ENCODE data around the gene ANKRD13B.
"Not testable (repeated sequence)": the region's sequence is repeated elsewhere in the genome, so short reads cannot be mapped to it uniquely, and the experiment has no call there.

ANKRD13B gene

DNA sequence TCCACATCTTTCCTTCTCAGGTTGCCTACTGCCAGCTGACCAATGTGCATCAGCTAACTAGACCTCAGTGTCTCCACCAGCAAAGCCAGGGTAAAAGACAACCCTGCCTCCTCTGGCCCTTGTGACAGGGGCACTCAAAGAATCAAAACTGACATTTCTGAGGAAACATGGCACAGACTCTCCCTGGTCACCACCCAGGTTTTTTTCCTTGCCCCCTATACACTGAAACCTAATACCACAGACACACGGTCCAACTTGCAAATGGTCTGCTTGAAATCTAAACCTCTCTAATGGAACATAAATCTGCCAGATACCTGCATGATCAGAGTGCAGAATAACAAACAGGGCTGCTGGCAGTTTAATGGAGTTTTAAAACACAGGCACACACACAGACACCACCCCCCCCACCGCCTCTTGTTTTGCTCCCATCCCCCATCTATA lies 49.3 kb downstream of the ANKRD13B start:
- DNase-seq (ENCODE audit: low read depth in 2 of 2), result no peak

DNA sequence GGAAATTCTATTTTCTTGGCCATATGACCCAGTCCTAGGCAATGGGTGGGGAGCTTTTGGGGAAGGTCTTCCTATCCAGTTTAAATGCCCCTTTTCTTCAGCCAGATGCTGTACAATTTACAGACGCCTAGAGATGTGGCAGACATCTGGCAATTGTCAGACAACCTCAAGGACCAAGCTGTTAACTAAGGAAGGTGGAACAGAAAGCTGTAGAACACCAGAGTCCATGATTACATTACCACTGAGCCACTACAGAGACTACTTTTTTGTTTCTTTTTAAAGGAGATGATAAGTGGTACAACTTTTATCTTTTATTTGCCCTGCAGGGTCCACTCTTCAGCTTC lies 50.9 kb downstream of the ANKRD13B start:
- DNase-seq (ENCODE audit: low read depth in 2 of 2), result no peak

DNA sequence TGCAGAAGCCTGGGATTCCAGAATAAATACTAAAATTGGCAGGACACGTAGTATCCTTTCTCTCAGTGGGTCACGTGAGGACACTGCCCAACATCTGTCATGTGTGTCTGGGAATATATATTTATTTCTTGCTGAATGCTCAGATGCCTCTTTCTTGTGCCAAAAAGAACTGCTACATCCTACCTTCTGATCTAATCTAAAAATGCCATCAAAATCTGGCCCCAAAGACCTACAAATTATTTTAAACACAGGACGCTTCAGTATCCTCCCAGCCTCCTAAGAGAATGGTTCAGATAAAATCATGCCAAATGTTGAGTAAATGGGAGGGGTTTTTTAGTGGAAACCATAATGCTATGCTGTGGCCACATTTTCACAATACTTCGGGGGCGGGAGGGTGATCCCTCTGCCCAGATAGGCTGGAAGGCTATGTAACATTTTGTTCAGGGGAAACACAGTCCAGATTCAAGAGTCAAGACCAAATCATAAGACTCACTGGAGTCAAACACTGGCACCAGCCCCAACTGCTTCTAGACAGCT lies 52.7 kb downstream of the ANKRD13B start:
- no peak for DNase-seq (ENCODE audit: low read depth in 2 of 2)

DNA sequence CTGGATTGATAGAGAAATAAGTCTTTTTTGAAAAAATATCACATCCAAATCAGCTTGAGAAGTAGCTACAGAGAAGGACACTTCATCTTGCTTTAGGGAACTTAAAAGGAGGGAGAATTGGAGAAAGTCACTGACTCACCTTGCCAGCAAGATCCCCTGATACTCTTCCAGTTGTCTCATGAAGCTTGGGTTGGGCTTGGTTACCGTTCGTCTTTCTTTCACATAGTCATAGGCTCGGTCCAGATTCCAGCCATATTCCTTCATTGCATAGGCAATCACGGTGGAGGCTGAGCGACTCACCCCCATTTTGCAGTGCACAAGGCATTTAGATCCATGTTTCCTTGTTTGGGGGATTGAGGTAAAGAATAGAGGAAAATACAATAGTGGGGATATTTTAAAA lies 55.1 kb downstream of the ANKRD13B start:
- no peak for DNase-seq (ENCODE audit: low read depth in 2 of 2)

DNA sequence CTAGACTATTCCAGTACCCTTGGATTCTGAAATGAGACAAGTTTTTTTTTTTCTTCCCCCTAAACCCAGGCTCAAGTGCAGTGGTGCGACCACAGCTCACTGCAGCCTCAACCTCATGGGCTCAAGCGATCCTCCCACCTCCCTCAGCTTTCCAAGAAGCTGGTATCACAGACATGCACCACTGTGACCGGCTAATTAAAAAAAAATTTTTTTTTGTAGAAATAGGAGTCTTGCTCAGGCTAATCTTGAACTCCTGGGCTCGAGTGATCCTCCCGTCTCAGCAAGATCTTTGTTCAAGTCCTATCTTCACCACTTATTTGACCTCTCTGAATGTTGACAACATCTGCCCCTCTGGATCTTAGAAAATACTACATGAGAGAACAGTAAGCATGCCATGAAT lies 56.4 kb downstream of the ANKRD13B start:
- no peak for DNase-seq (ENCODE audit: low read depth in 2 of 2)

DNA sequence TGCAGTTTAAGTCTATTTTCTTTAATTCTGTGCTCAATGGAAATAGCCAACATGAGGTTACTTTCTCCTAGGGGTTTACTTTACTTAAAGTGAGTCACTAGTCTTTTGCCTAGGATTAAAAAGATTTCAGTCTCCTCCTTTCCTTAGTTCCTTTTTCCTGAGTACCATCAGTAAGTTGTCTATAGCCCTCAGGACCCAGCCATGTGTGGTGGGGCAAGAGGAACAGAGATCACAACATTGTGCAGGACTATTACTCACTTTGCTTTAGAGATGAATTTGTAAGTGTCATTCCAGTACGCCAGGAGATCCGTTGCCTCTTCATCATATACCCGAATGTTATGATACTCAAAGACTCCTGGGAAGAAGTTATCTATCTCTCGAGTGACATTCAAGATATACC lies 57.5 kb downstream of the ANKRD13B start:
- no peak for DNase-seq (ENCODE audit: low read depth in 2 of 2)

DNA sequence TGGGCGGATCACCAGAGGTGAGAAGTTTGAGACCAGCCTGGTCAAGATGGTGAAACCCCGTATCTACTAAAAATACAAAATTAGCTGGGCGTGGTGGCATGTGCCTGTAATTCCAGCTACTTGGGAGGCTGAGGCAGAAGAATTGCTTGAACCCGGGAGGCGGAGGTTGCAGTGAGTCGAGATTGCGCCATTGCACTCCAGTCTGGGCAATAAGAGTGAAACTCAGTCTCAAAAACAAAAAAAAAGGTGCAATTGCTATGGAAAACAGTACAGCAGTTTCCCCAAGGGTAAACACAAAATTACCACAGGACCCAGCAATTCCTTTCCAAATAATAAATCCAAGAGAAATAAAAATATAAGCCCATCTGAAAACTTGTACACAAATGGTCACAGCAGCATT lies 59.0 kb downstream of the ANKRD13B start:
- DNase-seq (ENCODE audit: low read depth in 2 of 2), result not testable (repeated sequence)

DNA sequence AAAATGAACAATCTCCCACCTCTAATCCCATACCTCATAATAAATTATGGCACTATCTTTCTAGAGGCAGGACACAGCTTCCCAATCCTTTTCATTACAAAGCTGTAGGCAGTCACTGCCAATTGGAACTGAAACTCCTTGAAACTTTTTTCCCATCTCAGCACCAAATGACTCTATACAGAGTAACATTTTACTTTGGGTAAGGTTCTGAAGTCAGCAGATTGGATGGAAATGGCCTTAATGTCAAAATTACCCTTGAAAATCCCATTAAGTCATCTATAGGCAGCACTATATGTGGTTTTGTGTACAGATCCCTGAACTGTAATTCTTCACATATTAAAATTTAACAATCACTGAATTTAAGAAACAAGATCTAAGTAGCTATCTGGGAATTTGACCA lies 60.0 kb downstream of the ANKRD13B start:
- no peak for DNase-seq (ENCODE audit: low read depth in 2 of 2)

DNA sequence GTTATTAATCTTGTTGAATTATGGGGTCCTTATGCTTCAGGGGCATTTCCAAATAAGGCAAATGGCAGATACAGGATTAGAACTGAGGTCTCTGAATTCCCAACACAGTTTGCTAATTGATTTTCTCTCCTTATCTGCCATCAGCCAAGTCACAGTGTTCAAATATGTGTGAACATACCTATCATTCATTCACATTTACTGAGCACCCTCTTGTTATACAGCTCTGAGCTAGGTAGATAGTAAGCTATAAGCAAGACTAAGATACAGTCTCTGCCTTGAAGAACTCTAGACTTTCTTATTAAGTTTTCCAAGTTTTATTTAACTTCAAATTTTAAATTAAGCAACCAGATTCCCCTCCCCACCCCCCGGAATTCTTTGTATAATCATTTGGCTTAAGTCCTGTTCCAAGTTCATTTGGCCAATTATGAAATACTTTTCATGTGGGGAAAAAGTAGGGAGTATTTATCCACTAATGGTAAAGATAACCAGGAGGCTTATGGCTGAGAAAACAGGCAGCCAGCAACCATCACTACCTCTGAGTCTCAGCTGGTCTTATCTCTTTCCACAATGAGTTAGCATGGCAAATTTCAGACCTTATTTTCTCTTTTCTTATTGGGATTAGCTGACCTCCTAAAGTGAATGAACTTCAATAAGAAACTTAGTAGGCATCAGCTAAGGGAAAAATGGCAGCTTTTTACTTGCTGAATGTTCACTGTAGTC lies 61.2 kb downstream of the ANKRD13B start:
- no peak for DNase-seq (ENCODE audit: low read depth in 2 of 2)

DNA sequence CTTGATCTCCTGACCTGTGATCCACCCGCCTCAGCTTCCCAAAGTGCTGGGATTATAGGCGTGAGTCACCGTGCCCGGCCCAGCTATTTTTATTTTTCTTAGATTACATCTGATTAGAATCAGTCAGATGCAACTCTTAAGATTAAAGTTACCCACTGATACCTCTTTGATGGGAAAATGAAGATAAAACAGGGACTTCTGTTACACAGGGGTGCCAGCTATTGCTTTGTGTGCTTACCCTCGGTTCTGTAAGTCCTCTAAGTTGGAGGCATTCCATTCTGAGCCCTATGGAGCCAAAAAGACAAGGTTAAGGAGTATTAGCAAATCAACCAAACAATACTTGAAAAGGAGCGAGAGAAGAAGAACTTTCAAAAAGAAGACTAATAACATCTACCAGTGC lies 62.4 kb downstream of the ANKRD13B start:
- DNase-seq (ENCODE audit: low read depth in 2 of 2), result no peak

DNA sequence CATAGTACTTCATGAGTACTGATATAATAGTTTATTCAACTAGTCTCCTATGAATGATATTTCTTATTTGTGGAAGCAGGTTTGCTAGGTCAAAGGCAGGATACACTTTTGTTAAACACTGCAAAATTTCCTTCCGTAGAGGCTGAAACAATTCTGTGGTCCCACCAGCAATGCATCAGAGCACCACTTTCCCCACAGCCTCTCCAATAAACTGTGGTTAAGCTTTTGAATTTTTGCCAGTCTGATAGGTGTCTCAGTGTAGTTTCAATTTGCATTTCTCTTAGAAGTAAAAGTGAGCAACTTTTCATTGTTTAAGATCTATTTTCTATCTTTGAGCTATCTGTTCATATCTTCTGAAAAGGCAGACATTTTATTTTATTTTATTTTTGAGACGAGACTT lies 66.2 kb downstream of the ANKRD13B start:
- DNase-seq (ENCODE audit: low read depth in 2 of 2), result no peak

DNA sequence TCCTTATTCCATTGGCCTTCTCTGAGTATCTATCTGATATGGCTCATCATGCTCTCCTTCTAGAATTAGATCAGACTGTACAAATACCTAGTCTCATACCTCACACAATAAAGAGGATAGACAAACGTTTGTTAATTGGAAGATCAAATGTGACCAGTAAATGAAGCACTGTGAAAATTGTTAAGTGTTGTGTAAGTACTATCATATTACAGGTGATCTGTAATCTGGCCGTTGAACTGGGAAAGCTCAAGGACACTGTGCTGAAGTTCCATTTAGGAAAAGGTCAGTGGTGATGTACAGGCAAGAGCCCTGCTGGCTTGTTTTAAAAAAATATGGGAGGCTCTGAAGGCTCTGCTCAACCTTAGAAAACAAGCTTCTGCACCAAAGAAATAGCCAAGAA lies 68.3 kb downstream of the ANKRD13B start:
- DNase-seq (ENCODE audit: low read depth in 2 of 2), result no peak

DNA sequence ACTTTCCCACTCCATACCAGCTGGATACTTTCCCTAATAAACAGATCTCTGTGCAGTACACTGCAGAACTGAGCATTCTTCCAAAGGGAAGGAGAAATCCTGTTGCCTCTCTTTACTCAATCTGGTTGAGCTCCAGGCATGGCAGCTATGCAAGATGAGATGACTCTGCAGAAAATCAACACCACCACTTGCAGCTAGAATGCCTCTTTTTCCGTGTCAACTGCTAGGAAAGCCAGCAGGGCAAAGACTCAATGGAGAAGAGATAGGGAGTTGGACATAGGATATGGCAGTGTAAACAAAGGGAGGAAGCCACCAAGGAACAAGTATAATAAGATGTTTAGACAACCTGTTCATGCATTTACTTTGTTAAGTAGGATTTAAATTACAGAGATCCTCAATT lies 70.2 kb downstream of the ANKRD13B start:
- no peak for DNase-seq (ENCODE audit: low read depth in 2 of 2)
